Myocyte (in vitro differentiated cells): Measurements from ENCODE around the gene ADRB1. TPM values are rescaled to one million over a fixed set of nuclear protein-coding genes. Genes with fewer than 3 reads are reported as not detected.

Source experiments
- DNase-seq: peaks from one replicate; pipeline ENCODE4 v3.0.0-alpha.2; 2012; ENCODE audit warnings: low read depth
- total RNA-seq: library from RNA; depleted of rRNA; stranded (reverse); fragments of >200 nt; gene quantifications from 2 replicates; pipeline ENCODE4 v1.2.3, GENCODE V29; 2014

The ADRB1 gene
- total RNA-seq, 1 donor from 2014 or later = 0.67 TPM

GRCh38 chr10:114026189-114027040 lies 17.3 kb upstream of the ADRB1 start:
- peak; percentile 59 for DNase-seq

DNA sequence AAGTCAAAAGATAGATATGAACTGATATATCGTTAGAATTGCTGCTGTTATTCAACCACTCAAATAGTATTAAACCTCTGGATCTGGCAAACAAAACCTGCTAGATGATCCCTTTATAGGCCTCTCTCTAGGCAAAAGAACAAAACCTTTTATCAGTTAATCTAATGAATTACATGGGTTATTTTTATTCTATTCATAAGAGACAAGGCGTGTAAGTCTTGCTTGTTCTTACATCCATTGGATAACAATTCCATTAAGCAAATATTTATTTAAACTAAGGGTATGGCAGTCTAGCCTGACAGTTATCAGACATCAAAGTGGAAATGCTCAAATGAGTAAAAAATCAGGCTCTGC lies 16.6 kb upstream of the ADRB1 start:
- DNase-seq = no peak

DNA sequence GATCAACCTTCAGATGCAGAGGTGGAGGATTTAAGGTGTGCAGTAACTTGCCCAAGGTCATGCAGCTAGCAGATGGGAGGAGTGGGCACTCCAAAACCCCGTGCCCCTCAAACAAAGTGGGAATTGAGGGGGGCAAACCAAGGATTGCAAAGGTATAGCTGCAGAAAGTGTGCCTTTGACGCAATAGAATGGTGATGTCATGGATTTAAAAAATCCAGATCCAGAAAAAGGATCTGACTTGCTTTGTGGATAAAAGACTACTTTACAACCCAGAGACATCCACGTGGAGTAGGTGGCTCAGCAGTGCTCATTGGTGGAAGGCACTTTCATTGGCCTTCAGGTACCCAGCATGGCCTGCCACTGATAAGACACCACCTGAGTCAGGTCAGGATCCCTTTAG lies 15.7 kb upstream of the ADRB1 start:
- DNase-seq = no peak

DNA sequence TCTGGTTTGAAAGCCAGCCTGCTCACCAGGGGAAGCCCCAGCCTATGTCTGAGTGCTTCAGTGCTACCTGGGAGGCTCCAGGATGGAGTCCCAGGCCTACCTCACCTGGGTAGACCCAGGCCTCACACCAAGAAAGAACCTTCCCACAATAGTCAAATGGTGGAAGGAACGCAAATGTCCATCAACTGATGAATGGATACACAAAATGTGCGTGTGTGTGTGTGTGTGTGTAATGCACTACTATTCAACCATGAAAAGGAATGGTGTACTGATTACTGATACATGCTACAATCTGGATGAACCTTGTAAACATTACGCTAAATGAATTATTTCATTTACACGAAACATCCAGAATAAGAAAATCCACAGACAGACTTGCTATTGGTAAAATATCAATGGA lies 15.2 kb upstream of the ADRB1 start:
- DNase-seq = no peak

DNA sequence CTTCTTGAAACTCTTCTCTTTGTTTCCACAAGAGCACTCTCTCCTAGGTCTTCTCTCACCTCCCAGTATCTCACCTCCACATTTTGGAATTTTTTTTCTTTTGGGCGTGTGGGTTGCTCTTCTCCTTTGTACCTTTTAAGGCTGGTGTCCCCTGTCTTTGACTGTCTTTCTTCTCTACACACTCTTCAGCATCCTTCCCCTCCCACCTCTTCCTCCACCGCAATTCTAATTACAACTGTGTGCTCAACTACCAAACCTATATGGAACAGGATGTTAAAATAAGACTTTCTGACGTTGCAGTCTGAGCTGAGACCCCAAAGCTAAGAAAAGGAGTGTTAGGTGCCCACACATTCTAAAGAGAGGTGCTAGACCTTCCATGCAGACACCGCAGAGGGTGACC lies 14.0 kb upstream of the ADRB1 start:
- no peak for DNase-seq

DNA sequence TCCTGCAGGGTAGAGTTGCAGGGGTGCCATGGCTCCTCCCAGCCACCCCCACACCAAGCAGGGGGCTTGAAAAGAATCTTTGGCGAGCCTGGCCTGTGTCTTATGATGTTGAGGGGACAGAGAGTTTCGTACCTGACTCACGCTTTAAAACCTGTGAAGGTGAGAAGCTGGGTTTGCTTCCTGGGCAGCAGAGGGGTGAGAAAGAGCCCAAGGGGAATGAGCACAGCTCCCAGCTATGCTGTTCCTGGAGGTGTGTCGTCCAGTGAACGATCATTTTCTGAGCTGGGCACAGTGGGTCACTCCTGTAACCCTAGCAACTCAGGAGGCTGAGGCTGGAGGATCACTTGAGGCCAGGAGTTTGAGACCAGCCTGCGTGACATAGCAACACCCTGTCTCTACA lies 13.5 kb upstream of the ADRB1 start:
- DNase-seq = no peak

DNA sequence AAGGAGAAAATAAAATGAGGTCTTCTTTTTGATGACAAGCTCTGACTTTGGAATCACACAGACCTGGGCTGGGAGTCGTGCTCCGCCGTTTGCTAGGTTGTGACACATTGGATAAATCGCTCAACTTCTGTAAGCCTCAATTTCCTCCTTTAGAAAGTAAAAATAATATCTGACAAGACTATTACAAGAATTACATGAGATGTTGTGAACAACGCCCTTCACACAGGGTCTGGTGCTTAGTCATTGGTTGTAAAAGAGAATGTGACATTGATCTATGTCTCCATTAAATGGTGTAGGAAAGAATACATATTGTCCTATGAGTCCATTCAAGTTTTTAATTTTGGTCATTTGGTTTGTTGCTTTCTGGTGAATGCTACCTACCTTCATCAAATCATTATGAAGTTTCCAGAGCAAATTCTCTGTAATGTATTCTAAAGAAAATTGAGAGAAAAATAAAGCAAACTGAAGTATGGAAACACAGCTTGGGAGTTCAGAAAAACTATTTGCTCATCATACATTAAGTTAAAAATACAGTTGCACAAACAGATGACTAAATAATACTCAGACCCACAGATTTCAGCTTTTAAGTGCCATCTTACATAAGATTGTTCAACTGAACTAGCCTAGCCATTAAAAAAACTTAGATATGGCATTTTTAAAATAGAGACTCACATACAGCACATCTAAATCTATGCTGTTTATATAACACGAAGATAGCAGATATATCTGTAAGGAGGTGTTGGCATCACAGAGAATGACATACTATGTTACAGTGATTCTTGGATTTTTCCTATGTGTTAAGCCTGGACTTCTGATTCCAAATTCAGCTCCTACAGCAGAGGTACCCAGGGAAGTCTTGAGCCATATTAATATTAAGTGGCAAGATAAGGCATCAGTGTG lies 12.3 kb upstream of the ADRB1 start:
- DNase-seq = no peak

DNA sequence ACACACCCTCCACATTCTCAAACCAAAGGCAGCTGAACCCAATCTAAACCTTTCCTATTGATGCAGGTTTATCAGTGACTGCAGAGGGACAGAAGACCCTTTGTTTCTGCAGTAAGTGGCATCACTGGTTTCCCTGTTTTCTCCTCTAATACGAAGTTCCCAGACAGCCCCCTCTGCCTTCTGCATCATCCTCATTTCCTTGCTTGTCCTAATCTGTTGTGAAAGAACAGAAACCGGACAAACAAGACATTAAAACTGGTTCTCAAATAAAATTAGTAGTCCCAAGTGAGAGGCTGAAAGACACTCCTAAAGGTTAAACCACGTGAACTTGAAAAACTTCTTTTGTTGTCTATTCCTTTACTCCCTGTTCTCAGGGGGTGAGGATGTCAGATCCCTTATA lies 10.1 kb upstream of the ADRB1 start:
- DNase-seq = no peak

GRCh38 chr10:114034923-114035645 lies 8.6 kb upstream of the ADRB1 start:
- no peak for DNase-seq

DNA sequence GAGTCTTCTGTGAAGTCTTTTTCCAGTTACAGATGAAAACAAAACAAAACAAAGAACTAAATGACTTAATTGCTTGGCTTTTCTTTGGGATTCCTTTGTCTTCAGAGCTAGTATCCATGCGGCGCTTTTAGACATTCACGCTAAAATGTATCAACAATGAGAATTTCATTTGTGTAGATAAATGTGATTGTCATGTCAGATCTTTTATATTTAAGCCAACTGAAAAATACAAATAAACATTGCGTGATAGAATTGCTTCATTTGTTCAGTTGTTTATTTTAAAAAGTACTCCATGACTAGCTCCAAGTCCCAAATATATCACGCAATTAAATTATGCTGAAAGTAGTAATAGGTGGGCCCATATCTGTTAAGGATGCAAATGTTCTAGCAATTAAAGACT lies 7.9 kb upstream of the ADRB1 start:
- no peak for DNase-seq

DNA sequence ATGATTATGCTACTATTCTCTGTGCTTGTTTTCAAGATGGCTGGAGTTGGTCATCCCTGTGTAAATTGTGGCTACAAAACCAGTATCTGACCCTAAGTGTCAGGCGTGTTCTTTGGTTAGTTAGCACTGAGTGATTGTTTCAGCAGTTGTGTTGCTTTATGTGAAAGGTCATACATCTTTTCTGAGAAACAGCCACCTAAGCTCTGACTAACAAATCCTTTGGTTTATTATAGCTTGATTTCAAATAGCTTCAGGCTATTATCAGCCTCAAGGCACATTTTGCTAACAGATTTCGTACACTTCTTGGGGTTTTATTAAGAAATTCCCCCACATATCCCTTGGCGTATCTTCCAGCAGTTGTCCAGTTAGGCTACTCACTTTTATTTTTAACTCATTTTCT lies 4.8 kb upstream of the ADRB1 start:
- no peak for DNase-seq

DNA sequence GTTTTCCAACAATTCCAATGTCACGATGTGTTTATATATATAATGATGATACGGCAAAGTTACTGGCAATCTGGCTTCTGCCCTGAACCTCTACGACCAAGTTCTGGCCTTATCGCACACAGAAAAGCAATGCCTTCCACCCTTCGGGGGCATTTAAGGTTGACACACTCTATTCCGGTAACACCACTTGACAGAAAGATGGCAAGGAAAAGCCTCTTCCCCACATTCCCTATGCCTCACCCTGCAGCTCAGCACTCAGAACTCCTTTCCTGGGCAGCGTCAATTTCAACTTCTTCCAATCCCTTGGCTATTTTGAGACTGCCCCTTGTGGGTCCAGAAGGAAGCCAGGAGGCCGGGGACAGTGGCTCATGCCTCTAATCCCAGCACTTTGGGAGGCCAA lies 2.5 kb upstream of the ADRB1 start:
- no peak for DNase-seq

DNA sequence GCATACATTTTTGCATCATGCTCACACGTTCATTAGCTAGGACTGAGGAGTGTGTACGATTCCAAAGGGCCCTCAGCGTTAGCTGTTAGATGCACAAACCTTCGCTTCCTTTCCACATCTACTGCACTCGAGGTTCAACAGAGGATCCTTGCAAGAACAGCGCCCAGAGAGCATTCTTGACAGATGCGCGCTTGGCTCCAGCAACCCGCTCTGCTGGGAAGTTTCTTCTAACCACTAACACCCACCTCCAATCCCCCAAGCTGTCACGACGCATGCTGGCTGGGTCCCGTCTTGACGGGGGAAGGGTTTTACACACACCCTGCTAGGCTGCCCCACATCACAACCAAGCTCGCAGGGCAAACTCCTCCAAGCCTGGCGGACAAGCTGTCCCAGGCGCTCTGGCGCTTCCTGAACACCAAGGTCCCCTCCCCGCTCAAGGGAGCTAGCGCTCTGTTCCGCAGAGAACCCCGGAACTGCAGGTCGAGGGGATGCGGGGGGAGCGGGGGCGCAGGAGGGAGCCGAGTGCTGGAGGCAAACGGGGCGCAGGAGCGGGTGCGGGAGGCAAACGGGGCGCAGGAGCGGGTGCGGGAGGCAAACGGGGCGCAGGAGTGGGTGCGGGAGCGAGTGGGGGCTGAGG lies 653 bp upstream of the ADRB1 start:
- peak; percentile 40 for DNase-seq

DNA sequence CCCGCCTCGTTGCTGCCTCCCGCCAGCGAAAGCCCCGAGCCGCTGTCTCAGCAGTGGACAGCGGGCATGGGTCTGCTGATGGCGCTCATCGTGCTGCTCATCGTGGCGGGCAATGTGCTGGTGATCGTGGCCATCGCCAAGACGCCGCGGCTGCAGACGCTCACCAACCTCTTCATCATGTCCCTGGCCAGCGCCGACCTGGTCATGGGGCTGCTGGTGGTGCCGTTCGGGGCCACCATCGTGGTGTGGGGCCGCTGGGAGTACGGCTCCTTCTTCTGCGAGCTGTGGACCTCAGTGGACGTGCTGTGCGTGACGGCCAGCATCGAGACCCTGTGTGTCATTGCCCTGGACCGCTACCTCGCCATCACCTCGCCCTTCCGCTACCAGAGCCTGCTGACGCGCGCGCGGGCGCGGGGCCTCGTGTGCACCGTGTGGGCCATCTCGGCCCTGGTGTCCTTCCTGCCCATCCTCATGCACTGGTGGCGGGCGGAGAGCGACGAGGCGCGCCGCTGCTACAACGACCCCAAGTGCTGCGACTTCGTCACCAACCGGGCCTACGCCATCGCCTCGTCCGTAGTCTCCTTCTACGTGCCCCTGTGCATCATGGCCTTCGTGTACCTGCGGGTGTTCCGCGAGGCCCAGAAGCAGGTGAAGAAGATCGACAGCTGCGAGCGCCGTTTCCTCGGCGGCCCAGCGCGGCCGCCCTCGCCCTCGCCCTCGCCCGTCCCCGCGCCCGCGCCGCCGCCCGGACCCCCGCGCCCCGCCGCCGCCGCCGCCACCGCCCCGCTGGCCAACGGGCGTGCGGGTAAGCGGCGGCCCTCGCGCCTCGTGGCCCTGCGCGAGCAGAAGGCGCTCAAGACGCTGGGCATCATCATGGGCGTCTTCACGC lies 825 bp downstream of the ADRB1 start:
- no peak for DNase-seq

- no peak for DNase-seq
These were observed 1.7 kb downstream of the ADRB1 start for GRCh38 chr10:114045136-114046086.

DNA sequence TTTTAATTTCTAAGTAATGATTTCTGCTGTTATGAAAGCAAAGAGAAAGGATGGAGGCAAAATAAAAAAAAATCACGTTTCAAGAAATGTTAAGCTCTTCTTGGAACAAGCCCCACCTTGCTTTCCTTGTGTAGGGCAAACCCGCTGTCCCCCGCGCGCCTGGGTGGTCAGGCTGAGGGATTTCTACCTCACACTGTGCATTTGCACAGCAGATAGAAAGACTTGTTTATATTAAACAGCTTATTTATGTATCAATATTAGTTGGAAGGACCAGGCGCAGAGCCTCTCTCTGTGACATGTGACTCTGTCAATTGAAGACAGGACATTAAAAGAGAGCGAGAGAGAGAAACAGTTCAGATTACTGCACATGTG lies 2.4 kb downstream of the ADRB1 start:
- no peak for DNase-seq

DNA sequence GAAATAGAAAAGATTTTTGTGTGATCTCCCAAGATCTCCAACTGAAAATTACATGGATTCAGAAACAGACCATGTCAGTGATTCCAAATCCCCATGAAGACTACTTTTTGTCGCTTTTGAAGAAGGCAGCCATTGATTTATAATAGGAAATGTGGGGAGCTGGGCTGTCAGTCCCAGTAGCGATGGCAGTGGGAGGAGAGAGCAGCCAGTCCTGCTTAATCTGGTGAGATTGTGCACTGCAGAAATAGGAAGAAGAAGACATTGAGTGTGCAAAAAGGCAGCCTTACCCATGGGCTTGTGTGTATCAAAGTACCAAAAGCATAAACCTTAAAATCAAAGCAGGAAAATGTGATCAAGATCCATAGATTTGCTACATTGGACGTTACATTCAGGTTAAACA lies 4.8 kb downstream of the ADRB1 start:
- no peak for DNase-seq

DNA sequence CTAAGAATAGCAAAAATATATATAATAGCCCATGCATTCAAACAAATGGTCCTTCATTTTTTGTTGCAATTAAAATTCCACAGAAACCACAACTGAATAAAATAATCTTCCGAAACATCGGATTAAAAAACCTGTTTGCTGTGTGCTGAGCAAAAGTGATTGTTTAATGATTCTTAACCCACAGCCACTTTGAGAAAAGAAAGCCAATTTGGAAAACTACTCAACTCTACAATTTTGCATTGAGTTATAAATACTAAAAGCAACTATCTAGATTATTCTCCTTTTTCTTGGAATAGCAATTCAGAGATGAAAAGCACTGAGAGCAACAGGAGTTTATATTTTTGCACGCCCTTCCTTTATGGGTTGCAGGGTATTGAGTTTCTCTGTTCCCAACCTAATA lies 8.0 kb downstream of the ADRB1 start:
- no peak for DNase-seq

GRCh38 chr10:114052255-114052654 lies 8.6 kb downstream of the ADRB1 start:
- no peak for DNase-seq
